KOPT-K1 (cell line): ENCODE results near the gene BEST1.

Source experiments
- H3K27ac ChIP-seq: fragments of 200-600 bp; sonication (generic); 2 replicates; pipeline ENCODE4 v1.5.1; 2016; ENCODE audit warnings: antibody characterized with exemption, mild to moderate bottlenecking, low read depth, low read length; ENCODE audit not compliant: poor library complexity, severe bottlenecking
- H3K36me3 ChIP-seq: fragments of 200-600 bp; sonication (generic); 2 replicates; pipeline ENCODE4 v1.5.1; 2017; ENCODE audit warnings: antibody characterized with exemption, mild to moderate bottlenecking, low read length, moderate library complexity; ENCODE audit not compliant: insufficient read depth
- H3K9me3 ChIP-seq: fragments of 200-600 bp; sonication (generic); 2 replicates; pipeline ENCODE4 v1.5.1; 2017; ENCODE audit warnings: antibody characterized with exemption, low read length, mild to moderate bottlenecking; ENCODE audit not compliant: insufficient read depth, poor library complexity, severe bottlenecking

The BEST1 gene

GRCh38 chr11:61950035-61950547 lies at the start of gene BEST1:
TSS of gene BEST1 (plus strand) at chr11:61950351. CDS start at chr11:61951807, 1,456 bp downstream.
- H3K27ac ChIP-seq: no peak within 1 kb of the TSS
- no peaks in the 10 kb centered on the region for H3K9me3 ChIP-seq
- H3K36me3 ChIP-seq: no peaks in the 10 kb centered on the region

GRCh38 chr11:61901397-61901796 lies 48.8 kb upstream of the BEST1 start:
- H3K27ac ChIP-seq: no peak overlapping the region
- no peaks in the 10 kb centered on the region for H3K36me3 ChIP-seq
- H3K9me3 ChIP-seq: no peaks in the 10 kb centered on the region

- Histone ChIP-seq H3K36me3 (no peaks in the 10 kb centered on the region), H3K9me3 (no peaks in the 10 kb centered on the region), H3K27ac (no peak overlapping the region)
Observed at GRCh38 chr11:61902313-61902712, 47.8 kb upstream of the BEST1 start.

- H3K27ac ChIP-seq: no peak overlapping the region
- no peaks in the 10 kb centered on the region for H3K9me3 ChIP-seq
- no peaks in the 10 kb centered on the region for H3K36me3 ChIP-seq
Observed at GRCh38 chr11:61903845-61904244, 46.3 kb upstream of the BEST1 start.

GRCh38 chr11:61904539-61905048 lies 45.6 kb upstream of the BEST1 start:
- H3K9me3 ChIP-seq: no peaks in the 10 kb centered on the region
- H3K27ac ChIP-seq: no peak overlapping the region
- H3K36me3 ChIP-seq: no peaks in the 10 kb centered on the region

GRCh38 chr11:61905067-61905696 lies 45.0 kb upstream of the BEST1 start:
- no peaks in the 10 kb centered on the region for H3K9me3 ChIP-seq
- no peaks in the 10 kb centered on the region for H3K36me3 ChIP-seq
- no peak overlapping the region for H3K27ac ChIP-seq

GRCh38 chr11:61905801-61906521 lies 44.2 kb upstream of the BEST1 start:
- Histone ChIP-seq H3K9me3 (no peaks in the 10 kb centered on the region), H3K27ac (no peak overlapping the region), H3K36me3 (no peaks in the 10 kb centered on the region)

GRCh38 chr11:61906522-61906909 lies 43.6 kb upstream of the BEST1 start:
- Histone ChIP-seq H3K36me3 (no peaks in the 10 kb centered on the region), H3K27ac (no peak overlapping the region), H3K9me3 (no peaks in the 10 kb centered on the region)

- H3K9me3 ChIP-seq: no peaks in the 10 kb centered on the region
- no peak overlapping the region for H3K27ac ChIP-seq
- H3K36me3 ChIP-seq: no peaks in the 10 kb centered on the region
Observed at GRCh38 chr11:61907282-61907681, 42.9 kb upstream of the BEST1 start.

GRCh38 chr11:61907871-61908729 lies 42.1 kb upstream of the BEST1 start:
- H3K36me3 ChIP-seq: no peaks in the 10 kb centered on the region
- no peaks in the 10 kb centered on the region for H3K9me3 ChIP-seq
- H3K27ac ChIP-seq: no peak overlapping the region

- H3K27ac ChIP-seq: no peak overlapping the region
Observed at GRCh38 chr11:61908730-61909316, 41.3 kb upstream of the BEST1 start.

GRCh38 chr11:61910187-61911127 lies 39.7 kb upstream of the BEST1 start:
- H3K9me3 ChIP-seq: no peaks in the 10 kb centered on the region
- no peaks in the 10 kb centered on the region for H3K36me3 ChIP-seq
- no peak overlapping the region for H3K27ac ChIP-seq

More at GRCh38 chr11:61908730-61909316, 41.3 kb upstream of the BEST1 start:
- H3K36me3 ChIP-seq: no peaks in the 10 kb centered on the region
- H3K9me3 ChIP-seq: no peaks in the 10 kb centered on the region

- H3K27ac ChIP-seq: no peak overlapping the region
- H3K36me3 ChIP-seq: no peaks in the 10 kb centered on the region
- H3K9me3 ChIP-seq: no peaks in the 10 kb centered on the region
Observed at GRCh38 chr11:61911128-61911700, 38.9 kb upstream of the BEST1 start.
